ENCODE results near the gene HNRNPF.

HNRNPF gene

GRCh38 chr10:43371418-43371817 is 37.6 kb downstream of the HNRNPF start, which contains the start of gene FXYD4:
Gene FXYD4, plus strand, starts transcription at chr10:43371636. Its CDS starts 2,111 bp downstream, at chr10:43373747.
- Histone ChIP-seq H3K27me3 (ENCODE audit: control insufficient read depth, low read length) (peaks cover 8% of the 10 kb centered on the region), H3K36me3 (ENCODE audit: control insufficient read depth, low read length) (no peaks in the 10 kb centered on the region), H3K79me2 (ENCODE audit: control insufficient read depth, low read length) (no peaks in the 10 kb centered on the region), H3K4me2 (ENCODE audit: low read length) (no peak within 1 kb of the TSS), H3K4me3 (ENCODE audit: low read length) (no peak within 1 kb of the TSS), H3K27ac (ENCODE audit: low read depth, low read length) (no peak within 1 kb of the TSS), H4K20me1 (ENCODE audit: control insufficient read depth, insufficient read depth, low read depth, low read length) (no peaks in the 10 kb centered on the region), H3F3A (ENCODE audit: control insufficient read depth, insufficient read depth) (no peaks in the 10 kb centered on the region), H3K9me3 (ENCODE audit: control insufficient read depth, insufficient read depth, low read length) (no peaks in the 10 kb centered on the region), H3K9me2 (replicated peaks; ENCODE audit: control insufficient read depth, low read length) (no peaks in the 10 kb centered on the region), H3K4me1 (ENCODE audit: control insufficient read depth, low read length) (no peaks in the 10 kb centered on the region)
- TF ChIP-seq CTCF (IDR thresholded peaks at IDR 0.05; ENCODE audit: low read depth, low read length, poor library complexity, severe bottlenecking) (no peak), EZH2phosphoT487 (IDR thresholded peaks at IDR 0.05; ENCODE audit: borderline replicate concordance, low read length) (no peak)

GRCh38 chr10:43370671-43371215 is 38.2 kb downstream of the HNRNPF start:
- H3K4me3 ChIP-seq (ENCODE audit: low read length): no peak overlapping the region

GRCh38 chr10:43369921-43370320 is 39.1 kb downstream of the HNRNPF start:
- Histone ChIP-seq H3K79me2 (ENCODE audit: control insufficient read depth, low read length) (no peaks in the 10 kb centered on the region), H3F3A (ENCODE audit: control insufficient read depth, insufficient read depth) (no peaks in the 10 kb centered on the region), H3K4me2 (ENCODE audit: low read length) (no peak overlapping the region), H3K27ac (ENCODE audit: low read depth, low read length) (no peak overlapping the region), H3K9me3 (ENCODE audit: control insufficient read depth, insufficient read depth, low read length) (no peaks in the 10 kb centered on the region), H4K20me1 (ENCODE audit: control insufficient read depth, insufficient read depth, low read depth, low read length) (no peaks in the 10 kb centered on the region), H3K4me1 (ENCODE audit: control insufficient read depth, low read length) (no peaks in the 10 kb centered on the region), H3K36me3 (ENCODE audit: control insufficient read depth, low read length) (no peaks in the 10 kb centered on the region), H3K9me2 (replicated peaks; ENCODE audit: control insufficient read depth, low read length) (no peaks in the 10 kb centered on the region), H3K4me3 (ENCODE audit: low read length) (no peak overlapping the region), H3K27me3 (ENCODE audit: control insufficient read depth, low read length) (peaks cover 8% of the 10 kb centered on the region)
- TF ChIP-seq CTCF (IDR thresholded peaks at IDR 0.05; ENCODE audit: low read depth, low read length, poor library complexity, severe bottlenecking) (no peak), EZH2phosphoT487 (IDR thresholded peaks at IDR 0.05; ENCODE audit: borderline replicate concordance, low read length) (no peak)

More at GRCh38 chr10:43370671-43371215, 38.2 kb downstream of the HNRNPF start:
- Histone ChIP-seq H3K27ac (ENCODE audit: low read depth, low read length) (no peak overlapping the region), H3K79me2 (ENCODE audit: control insufficient read depth, low read length) (no peaks in the 10 kb centered on the region), H3K36me3 (ENCODE audit: control insufficient read depth, low read length) (no peaks in the 10 kb centered on the region), H3F3A (ENCODE audit: control insufficient read depth, insufficient read depth) (no peaks in the 10 kb centered on the region), H3K9me3 (ENCODE audit: control insufficient read depth, insufficient read depth, low read length) (no peaks in the 10 kb centered on the region), H3K4me1 (ENCODE audit: control insufficient read depth, low read length) (no peaks in the 10 kb centered on the region), H3K27me3 (ENCODE audit: control insufficient read depth, low read length) (peaks cover 8% of the 10 kb centered on the region), H4K20me1 (ENCODE audit: control insufficient read depth, insufficient read depth, low read depth, low read length) (no peaks in the 10 kb centered on the region), H3K4me2 (ENCODE audit: low read length) (no peak overlapping the region), H3K9me2 (replicated peaks; ENCODE audit: control insufficient read depth, low read length) (no peaks in the 10 kb centered on the region)
- TF ChIP-seq EZH2phosphoT487 (IDR thresholded peaks at IDR 0.05; ENCODE audit: borderline replicate concordance, low read length): no peak
- no peak for TF ChIP-seq CTCF (IDR thresholded peaks at IDR 0.05; ENCODE audit: low read depth, low read length, poor library complexity, severe bottlenecking)

Data from DOHH2 (cell line).